ENCODE measurements around the gene GSTA1.
"Not testable (repeated sequence)": the region's sequence is repeated elsewhere in the genome, so short reads cannot be mapped to it uniquely, and the experiment has no call there.

- not testable (repeated sequence) for TF ChIP-seq EP300 (IDR thresholded peaks at IDR 0.05); POLR2A (IDR thresholded peaks at IDR 0.05; ENCODE audit: low read depth)
Measured at GRCh38 chr6:52830869-52831268, 27.3 kb upstream of the GSTA1 start.
